22Rv1 (cell line): Measurements from ENCODE around the gene KCNG2.

Source experiments
- CTCF ChIP-seq: fragments of 450-650 bp; IDR thresholded peaks from 2 replicates; pipeline ENCODE4 v1.5.1; 2017; ENCODE audit warnings: mild to moderate bottlenecking
- ZFX ChIP-seq: fragments of 450-650 bp; IDR thresholded peaks from 2 replicates; pipeline ENCODE4 v1.6.1; 2017; ENCODE audit warnings: antibody characterized with exemption, borderline replicate concordance

GRCh38 chr18:79947881-79948610, 150.3 kb downstream of the KCNG2 start:
- TF ChIP-seq CTCF (no peak), ZFX (no peak)
